ENCODE measurements around the gene KATNB1.
"Not testable (repeated sequence)": the region's sequence is repeated elsewhere in the genome, so short reads cannot be mapped to it uniquely, and the experiment has no call there.

The KATNB1 gene

DNA sequence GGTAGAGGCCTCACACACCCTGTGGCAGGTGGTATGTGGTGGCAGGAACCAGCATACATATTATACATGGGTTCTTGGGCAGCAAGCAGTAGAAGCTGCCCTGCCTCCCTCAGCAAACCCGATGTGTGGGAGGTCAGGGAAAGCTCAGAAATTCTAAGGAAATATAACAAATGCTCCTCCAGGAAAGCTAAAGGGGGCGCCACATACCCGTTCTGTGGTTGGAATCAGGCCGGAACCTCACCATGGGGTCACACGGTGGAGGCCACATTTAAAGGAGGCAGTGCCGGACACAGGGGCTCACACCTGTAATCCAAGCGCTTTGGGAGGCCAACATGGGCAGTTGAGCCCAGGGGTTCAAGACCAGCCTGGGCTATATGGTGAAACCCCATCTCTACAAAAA lies 12.4 kb upstream of the KATNB1 start:
- Histone ChIP-seq H3K27ac (ENCODE audit: low read depth, low read length) (no peak overlapping the region), H3K4me1 (ENCODE audit: control insufficient read depth, insufficient read depth, low read length) (no peaks in the 10 kb centered on the region), H3K27me3 (ENCODE audit: control insufficient read depth, insufficient read depth, low read length) (no peaks in the 10 kb centered on the region), H3K4me3 (ENCODE audit: low read length) (no peak overlapping the region), H3K36me3 (ENCODE audit: control insufficient read depth, insufficient read depth, low read length) (no peaks in the 10 kb centered on the region), H3K9ac (ENCODE audit: low read length) (no peak overlapping the region)

DNA sequence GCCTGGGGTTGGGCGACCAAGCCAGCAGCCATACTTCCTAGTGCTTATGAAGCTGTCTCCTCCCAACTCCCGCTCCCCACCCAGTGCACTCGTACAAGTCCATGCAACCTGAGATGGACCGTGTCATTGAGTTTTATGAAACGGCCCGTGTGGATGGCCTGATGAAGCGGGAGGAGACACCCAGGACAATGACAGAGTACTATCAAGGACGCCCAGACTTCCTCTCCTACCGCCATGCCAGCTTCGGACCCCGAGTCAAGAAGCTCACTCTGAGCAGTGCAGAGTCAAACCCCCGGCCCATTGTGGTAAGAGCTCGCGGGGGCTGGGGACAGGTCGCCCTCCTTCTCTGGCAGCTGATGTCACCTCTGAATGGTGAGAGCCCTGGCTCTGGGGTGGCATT lies 11.0 kb upstream of the KATNB1 start:
- H3K4me3 ChIP-seq (ENCODE audit: low read length) = no peak overlapping the region
- no peaks in the 10 kb centered on the region for H3K27me3 ChIP-seq (ENCODE audit: control insufficient read depth, insufficient read depth, low read length)
- H3K27ac ChIP-seq (ENCODE audit: low read depth, low read length) = no peak overlapping the region
- H3K4me1 ChIP-seq (ENCODE audit: control insufficient read depth, insufficient read depth, low read length) = no peaks in the 10 kb centered on the region
- no peak overlapping the region for H3K9ac ChIP-seq (ENCODE audit: low read length)
- no peaks in the 10 kb centered on the region for H3K36me3 ChIP-seq (ENCODE audit: control insufficient read depth, insufficient read depth, low read length)

DNA sequence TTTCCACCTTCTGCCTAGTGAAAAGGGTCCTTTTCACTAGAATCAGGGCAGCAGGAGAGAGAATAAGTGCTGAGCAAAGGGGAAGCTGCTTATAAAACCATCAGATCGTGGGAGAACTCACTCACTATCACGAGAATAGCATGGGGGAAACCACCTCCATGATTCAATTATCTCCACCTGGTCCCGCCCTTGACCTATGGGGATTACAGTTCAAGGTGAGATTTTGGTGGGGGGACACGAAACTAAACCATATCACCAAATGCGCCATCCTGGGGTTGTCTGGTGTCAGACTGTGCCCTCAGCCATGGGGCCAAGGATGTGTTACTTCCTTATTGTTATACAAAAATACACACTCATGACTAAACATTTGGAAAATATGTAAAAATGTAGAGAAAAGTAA lies 10.4 kb upstream of the KATNB1 start:
- Histone ChIP-seq H3K9ac (ENCODE audit: low read length) (no peak overlapping the region), H3K27me3 (ENCODE audit: control insufficient read depth, insufficient read depth, low read length) (no peaks in the 10 kb centered on the region)

DNA sequence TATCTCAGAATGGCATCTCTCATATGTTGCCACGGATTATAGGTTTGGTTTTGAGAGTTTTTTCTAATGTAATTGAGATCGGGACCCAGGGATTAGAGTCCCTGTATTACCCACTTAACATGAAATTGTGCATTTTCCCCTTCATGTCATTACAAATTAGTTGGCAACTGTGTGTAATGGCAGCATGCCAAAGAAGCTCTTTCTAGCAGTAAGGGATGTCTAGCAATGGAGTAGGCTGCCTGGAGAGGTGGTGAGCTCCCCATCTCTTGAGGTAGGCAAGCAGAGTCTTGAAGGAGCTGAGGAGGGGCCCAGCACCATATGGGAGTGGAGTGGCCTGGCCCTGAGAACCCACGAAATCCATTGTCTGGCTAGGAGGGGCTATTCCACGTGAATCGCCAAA lies 10.0 kb upstream of the KATNB1 start:
- Histone ChIP-seq H3K27me3 (ENCODE audit: control insufficient read depth, insufficient read depth, low read length) (no peaks in the 10 kb centered on the region), H3K36me3 (ENCODE audit: control insufficient read depth, insufficient read depth, low read length) (no peaks in the 10 kb centered on the region), H3K9ac (ENCODE audit: low read length) (no peak overlapping the region), H3K27ac (ENCODE audit: low read depth, low read length) (no peak overlapping the region), H3K4me1 (ENCODE audit: control insufficient read depth, insufficient read depth, low read length) (no peaks in the 10 kb centered on the region), H3K4me3 (ENCODE audit: low read length) (no peak overlapping the region)

More for the DNA sequence above, 10.4 kb upstream of the KATNB1 start:
- H3K4me3 ChIP-seq (ENCODE audit: low read length) = no peak overlapping the region
- H3K27ac ChIP-seq (ENCODE audit: low read depth, low read length) = no peak overlapping the region
- H3K36me3 ChIP-seq (ENCODE audit: control insufficient read depth, insufficient read depth, low read length) = no peaks in the 10 kb centered on the region
- H3K4me1 ChIP-seq (ENCODE audit: control insufficient read depth, insufficient read depth, low read length) = no peaks in the 10 kb centered on the region

DNA sequence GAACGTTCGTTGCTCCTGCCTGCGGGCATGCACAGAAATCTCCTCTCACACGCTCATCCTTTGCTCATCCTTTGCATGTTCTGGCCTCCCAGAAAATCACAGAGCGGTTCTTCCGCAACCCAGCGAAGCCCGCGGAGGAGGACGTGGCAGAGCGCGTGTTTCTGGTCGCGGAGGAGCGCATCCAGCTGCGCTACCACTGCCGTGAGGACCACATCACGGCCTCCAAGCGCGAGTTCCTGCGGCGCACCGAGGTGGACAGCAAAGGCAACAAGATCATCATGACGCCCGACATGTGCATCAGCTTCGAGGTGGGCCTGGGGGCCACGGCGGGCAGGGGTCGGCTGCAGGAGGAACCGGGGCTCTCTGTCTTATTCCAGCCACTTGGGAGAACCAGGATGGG lies 9.6 kb upstream of the KATNB1 start:
- Histone ChIP-seq H3K4me3 (ENCODE audit: low read length) (no peak overlapping the region), H3K4me1 (ENCODE audit: control insufficient read depth, insufficient read depth, low read length) (no peaks in the 10 kb centered on the region), H3K27me3 (ENCODE audit: control insufficient read depth, insufficient read depth, low read length) (no peaks in the 10 kb centered on the region), H3K36me3 (ENCODE audit: control insufficient read depth, insufficient read depth, low read length) (no peaks in the 10 kb centered on the region), H3K9ac (ENCODE audit: low read length) (no peak overlapping the region), H3K27ac (ENCODE audit: low read depth, low read length) (no peak overlapping the region)

DNA sequence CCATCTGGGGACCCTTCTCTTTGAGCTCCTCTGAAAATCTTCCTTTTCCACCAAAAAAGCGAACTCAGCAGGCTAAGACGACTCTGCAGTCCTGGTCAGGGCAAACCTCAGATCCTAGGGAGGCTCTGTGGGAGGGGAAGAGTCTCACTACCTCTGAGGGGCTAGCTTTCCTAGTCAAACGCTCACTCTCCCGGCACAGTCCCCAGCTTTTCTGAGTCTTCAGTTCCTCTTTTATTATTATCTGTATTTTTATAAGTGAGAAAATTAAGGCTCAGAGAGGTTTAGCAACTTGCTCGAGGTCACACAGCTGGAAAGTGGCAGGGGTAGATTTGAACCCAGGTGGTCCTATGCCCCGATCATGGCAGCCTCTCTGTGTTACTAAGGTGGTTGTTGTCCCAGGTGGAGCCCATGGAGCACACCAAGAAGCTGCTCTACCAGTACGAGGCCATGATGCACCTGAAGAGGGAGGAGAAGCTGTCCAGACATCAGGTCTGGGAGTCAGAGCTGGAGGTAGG lies 9.1 kb upstream of the KATNB1 start:
- Histone ChIP-seq H3K4me3 (ENCODE audit: low read length) (no peak overlapping the region), H3K4me1 (ENCODE audit: control insufficient read depth, insufficient read depth, low read length) (no peaks in the 10 kb centered on the region), H3K36me3 (ENCODE audit: control insufficient read depth, insufficient read depth, low read length) (no peaks in the 10 kb centered on the region), H3K9ac (ENCODE audit: low read length) (no peak overlapping the region), H3K27ac (ENCODE audit: low read depth, low read length) (no peak overlapping the region), H3K27me3 (ENCODE audit: control insufficient read depth, insufficient read depth, low read length) (no peaks in the 10 kb centered on the region)

DNA sequence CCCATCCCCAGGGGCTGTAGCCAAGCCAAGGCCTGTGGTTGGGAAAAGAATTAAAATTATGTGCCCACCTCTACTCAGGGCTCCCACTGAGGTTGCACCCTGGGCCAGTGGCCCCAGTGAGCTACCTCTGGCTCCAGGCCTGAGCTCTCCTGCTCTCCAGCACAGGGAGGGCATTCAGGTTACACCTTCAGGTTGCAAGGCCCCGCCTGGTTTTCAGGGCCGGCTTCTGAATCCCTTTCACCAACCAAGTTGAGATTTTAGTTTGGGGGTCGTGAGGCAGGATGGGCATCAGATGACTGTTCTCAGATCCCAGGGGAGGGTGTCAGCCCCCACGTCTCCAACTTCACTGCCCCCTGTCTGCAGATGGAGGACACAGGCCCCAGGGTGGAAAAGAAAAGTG lies 8.0 kb upstream of the KATNB1 start:
- Histone ChIP-seq H3K4me1 (ENCODE audit: control insufficient read depth, insufficient read depth, low read length) (no peaks in the 10 kb centered on the region), H3K27me3 (ENCODE audit: control insufficient read depth, insufficient read depth, low read length) (no peaks in the 10 kb centered on the region), H3K27ac (ENCODE audit: low read depth, low read length) (no peak overlapping the region), H3K9ac (ENCODE audit: low read length) (no peak overlapping the region), H3K36me3 (ENCODE audit: control insufficient read depth, insufficient read depth, low read length) (no peaks in the 10 kb centered on the region), H3K4me3 (ENCODE audit: low read length) (no peak overlapping the region)

DNA sequence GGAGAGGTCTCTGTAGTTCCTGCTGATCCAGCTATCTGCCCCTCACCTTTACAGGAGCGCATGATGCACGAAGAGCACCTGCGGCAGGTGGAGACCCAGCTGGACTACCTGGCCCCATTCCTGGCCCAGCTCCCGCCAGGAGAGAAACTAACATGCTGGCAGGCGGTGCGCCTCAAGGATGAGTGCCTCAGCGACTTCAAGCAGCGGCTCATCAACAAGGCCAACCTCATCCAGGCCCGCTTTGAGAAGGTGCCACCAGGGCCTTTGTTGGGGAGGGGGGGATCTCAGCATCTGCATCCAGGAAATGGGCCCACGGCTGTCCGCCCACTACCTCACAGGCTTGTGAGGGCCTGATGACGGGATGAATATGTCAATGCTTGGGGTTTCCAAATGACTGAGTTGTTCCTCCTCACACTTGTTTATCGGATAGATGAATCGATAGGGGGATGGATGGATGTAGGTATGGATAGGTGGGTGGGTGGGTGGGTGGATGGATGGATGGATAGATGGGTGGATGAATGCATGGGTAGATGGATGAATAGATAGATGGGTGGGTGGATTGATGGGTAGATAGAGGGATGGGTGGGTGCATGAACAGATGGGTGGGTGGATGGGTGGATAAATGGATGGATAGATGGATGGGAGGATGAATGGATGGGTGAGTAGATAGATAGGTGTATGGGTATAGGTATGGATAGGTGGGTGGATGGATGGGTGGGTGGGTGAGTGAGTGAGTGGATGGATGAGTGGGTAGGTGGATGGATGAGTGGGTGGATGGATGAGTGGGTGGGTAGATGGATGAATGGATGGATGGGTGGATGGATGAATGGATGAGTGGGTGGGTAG lies 7.0 kb upstream of the KATNB1 start:
- Histone ChIP-seq H3K27ac (ENCODE audit: low read depth, low read length) (no peak overlapping the region), H3K4me3 (ENCODE audit: low read length) (no peak overlapping the region), H3K36me3 (ENCODE audit: control insufficient read depth, insufficient read depth, low read length) (no peaks in the 10 kb centered on the region), H3K4me1 (ENCODE audit: control insufficient read depth, insufficient read depth, low read length) (no peaks in the 10 kb centered on the region), H3K27me3 (ENCODE audit: control insufficient read depth, insufficient read depth, low read length) (no peaks in the 10 kb centered on the region), H3K9ac (ENCODE audit: low read length) (no peak overlapping the region)

DNA sequence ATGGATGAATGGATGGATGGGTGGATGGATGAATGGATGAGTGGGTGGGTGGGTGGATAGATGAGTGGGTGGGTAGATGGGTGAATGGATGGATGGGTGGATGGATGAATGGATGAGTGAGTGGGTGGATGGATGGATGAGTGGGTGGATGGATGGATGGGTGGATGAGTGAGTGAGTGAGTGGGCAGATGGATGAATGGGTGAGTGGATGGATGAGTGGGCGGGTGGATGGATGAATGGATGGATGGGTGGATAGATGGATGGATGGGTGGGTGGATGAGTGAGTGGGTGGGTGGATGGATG lies 6.4 kb upstream of the KATNB1 start:
- Histone ChIP-seq H3K36me3 (ENCODE audit: control insufficient read depth, insufficient read depth, low read length) (no peaks in the 10 kb centered on the region), H3K4me1 (ENCODE audit: control insufficient read depth, insufficient read depth, low read length) (no peaks in the 10 kb centered on the region), H3K9ac (ENCODE audit: low read length) (no peak overlapping the region), H3K27me3 (ENCODE audit: control insufficient read depth, insufficient read depth, low read length) (no peaks in the 10 kb centered on the region), H3K27ac (ENCODE audit: low read depth, low read length) (no peak overlapping the region), H3K4me3 (ENCODE audit: low read length) (no peak overlapping the region)

DNA sequence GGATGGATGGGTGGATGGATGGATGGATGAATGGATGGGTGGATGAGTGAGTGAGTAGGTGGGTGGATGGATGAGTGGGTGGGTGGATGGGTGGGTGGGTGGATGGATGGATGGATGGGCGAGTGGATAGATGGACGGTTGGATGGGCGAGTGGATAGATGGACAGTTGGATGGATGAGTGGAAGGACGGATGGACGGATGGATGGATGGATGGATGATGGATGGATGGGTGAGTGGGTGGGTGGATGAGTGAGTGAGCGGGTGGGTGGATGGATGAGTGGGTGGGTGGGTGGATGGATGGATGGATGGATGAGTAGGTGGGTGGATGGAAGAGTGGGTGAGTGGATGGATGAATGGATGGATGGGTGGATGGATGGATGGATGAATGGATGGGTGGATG lies 5.7 kb upstream of the KATNB1 start:
- not testable (repeated sequence) for H3K27ac ChIP-seq (ENCODE audit: low read depth, low read length); H3K4me3 ChIP-seq (ENCODE audit: low read length); H3K9ac ChIP-seq (ENCODE audit: low read length); H3K27me3 ChIP-seq (ENCODE audit: control insufficient read depth, insufficient read depth, low read length); H3K4me1 ChIP-seq (ENCODE audit: control insufficient read depth, insufficient read depth, low read length); H3K36me3 ChIP-seq (ENCODE audit: control insufficient read depth, insufficient read depth, low read length)

DNA sequence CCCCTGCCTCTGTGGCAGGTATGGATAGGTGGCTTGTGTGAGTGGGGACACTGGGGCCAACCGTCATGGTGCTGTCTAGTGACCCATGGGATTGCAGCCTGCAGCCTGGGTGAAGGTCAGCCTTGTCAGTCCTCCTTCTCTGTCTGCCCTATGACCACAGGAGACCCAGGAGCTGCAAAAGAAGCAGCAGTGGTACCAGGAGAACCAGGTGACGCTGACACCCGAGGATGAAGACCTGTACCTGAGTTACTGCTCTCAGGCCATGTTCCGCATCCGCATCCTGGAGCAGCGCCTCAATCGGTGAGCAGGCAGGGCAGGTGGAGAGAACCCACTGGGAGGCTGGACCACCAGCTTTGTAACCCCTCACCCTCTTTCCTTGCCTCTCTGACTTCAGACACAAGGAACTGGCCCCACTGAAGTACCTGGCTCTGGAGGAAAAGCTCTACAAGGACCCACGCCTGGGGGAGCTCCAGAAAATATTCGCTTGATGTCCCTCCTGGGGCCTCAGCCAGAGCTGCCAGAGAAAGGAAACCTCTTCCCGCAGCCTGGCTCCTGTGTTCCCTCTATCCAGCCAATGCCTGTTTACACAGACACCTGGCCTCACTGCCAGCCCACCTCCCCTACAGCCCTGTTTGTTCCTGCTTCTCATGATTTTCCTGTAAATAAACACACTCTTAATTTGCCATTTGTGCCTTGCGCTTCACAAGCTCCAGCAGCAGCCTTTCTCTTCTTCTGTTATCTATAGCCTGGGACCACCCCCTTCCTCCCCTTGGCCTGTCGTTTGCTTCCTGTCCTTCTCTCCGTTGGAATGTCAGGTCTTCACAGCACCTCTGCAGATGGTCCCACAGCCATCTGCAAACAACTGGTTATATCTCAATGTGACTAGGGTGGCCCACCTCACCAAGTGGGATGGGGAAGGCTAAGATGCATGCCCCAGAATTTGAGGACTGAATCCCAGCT lies 4.5 kb upstream of the KATNB1 start:
- H3K27ac ChIP-seq (ENCODE audit: low read depth, low read length) = no peak overlapping the region
- no peaks in the 10 kb centered on the region for H3K36me3 ChIP-seq (ENCODE audit: control insufficient read depth, insufficient read depth, low read length)
- H3K4me1 ChIP-seq (ENCODE audit: control insufficient read depth, insufficient read depth, low read length) = peaks cover under 1% of the 10 kb centered on the region
- no peak overlapping the region for H3K4me3 ChIP-seq (ENCODE audit: low read length)
- H3K27me3 ChIP-seq (ENCODE audit: control insufficient read depth, insufficient read depth, low read length) = no peaks in the 10 kb centered on the region
- H3K9ac ChIP-seq (ENCODE audit: low read length) = no peak overlapping the region

DNA sequence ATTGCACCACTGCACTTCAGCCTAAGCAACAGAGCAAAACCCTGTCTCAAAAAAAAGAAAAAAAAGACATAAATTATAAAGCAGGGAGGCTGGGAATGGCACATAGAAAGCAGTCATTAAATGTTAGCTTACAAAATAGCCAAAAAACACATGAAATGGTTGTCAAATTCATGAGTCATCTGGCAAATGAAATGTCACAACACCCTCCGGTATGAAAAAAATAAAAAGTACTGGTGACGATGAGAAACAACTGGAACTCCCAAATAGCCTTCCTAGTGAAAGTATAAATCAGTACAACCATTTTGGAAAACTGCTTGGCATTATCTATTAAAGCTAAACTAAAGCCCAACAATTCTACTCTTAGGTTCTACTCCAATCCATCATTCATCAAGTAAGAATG lies 3.5 kb upstream of the KATNB1 start:
- Histone ChIP-seq H3K4me3 (ENCODE audit: low read length) (no peak overlapping the region), H3K27me3 (ENCODE audit: control insufficient read depth, insufficient read depth, low read length) (no peaks in the 10 kb centered on the region), H3K4me1 (ENCODE audit: control insufficient read depth, insufficient read depth, low read length) (peaks cover 6% of the 10 kb centered on the region), H3K36me3 (ENCODE audit: control insufficient read depth, insufficient read depth, low read length) (no peaks in the 10 kb centered on the region), H3K27ac (ENCODE audit: low read depth, low read length) (no peak overlapping the region), H3K9ac (ENCODE audit: low read length) (no peak overlapping the region)

Data from rectal smooth muscle tissue (tissue), 1 donor.